Measurements from ENCODE around the gene HYPK.
"Not testable (repeated sequence)": the region's sequence is repeated elsewhere in the genome, so short reads cannot be mapped to it uniquely, and the experiment has no call there.

HYPK gene

DNA sequence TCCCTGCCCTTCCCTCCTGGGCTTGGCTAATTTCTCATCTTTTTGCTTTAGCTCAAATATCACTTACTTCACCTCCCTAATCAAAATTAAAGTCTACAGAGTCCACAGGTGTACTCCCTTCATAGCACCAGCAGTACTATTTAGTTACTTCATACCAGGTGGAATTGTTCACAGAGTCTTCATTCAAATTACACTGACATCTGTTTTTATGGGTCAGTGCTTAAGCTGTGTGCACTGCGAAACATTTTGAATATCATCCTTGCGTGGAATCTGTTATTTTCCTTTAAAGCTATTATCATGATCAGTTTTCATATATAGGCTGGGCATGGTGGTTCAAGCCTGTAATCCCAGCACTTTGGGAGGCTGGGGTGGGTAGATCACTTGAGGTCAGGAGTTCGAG is 11.0 kb upstream of the HYPK start:
- no peak for DNase-seq (ENCODE audit: insufficient read length, low spot score)
- FAIRE-seq, result no peak
- no peak for TF ChIP-seq POLR2A (IDR thresholded peaks at IDR 0.05; ENCODE audit: low read depth, low read length)

DNA sequence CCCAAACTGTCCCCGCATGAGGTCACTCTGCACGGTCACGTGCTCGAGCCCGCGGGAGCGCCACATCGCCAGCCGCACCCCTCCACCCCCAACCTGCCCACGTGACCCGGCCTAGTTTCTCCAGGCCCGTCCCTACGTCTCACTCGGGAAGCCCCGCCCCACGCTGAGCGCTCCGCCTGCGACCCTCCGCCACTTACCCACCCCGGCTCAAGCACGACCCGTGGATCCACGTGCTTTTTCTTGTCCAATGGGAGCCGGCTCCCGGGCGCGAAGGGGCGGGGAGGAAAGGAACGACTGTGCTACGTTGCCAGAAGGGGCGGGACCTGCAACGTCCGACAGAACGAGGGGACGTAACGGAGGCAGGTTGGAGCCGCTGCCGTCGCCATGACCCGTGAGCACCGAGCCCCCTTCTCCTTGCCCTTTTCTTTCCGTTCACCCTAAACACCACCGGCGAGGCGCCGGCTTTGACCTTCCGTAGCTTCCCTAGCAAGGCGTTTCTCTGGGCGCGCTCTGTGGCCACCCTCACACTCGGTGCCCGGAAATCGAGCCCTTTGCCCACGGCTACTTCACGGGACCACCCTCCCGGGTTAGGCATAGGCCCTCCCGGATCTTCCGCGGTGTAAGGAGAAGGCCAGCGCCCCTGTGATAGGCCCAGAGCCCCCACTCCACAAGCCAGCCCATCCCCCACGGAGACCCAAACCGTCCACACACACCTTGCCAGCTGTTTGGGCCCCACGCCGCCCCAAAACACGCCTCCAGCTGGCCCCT is 8.2 kb upstream of the HYPK start, which contains the start of gene SERF2:
Gene SERF2, plus strand, starts transcription at position 328 of the 768 bp plus-strand sequence. Its CDS starts 57 bp downstream, at position 385.
- FAIRE-seq, result peak; percentile 76
- peak; percentile 95 for TF ChIP-seq POLR2A (IDR thresholded peaks at IDR 0.05; ENCODE audit: low read depth, low read length)
- DNase-seq (ENCODE audit: insufficient read length, low spot score), result peak; percentile 97

GRCh38 chr15:43792761-43793476 is 7.5 kb upstream of the HYPK start:
- FAIRE-seq (no peak), DNase-seq (ENCODE audit: insufficient read length, low spot score) (no peak)
- TF ChIP-seq POLR2A (IDR thresholded peaks at IDR 0.05; ENCODE audit: low read depth, low read length), result no peak

DNA sequence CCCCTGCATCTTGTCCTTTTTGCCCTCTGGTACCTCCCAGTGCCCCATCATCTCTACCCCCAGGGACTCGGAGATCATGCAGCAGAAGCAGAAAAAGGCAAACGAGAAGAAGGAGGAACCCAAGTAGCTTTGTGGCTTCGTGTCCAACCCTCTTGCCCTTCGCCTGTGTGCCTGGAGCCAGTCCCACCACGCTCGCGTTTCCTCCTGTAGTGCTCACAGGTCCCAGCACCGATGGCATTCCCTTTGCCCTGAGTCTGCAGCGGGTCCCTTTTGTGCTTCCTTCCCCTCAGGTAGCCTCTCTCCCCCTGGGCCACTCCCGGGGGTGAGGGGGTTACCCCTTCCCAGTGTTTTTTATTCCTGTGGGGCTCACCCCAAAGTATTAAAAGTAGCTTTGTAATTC is 6.8 kb upstream of the HYPK start:
- DNase-seq (ENCODE audit: insufficient read length, low spot score) (no peak), FAIRE-seq (no peak)
- no peak for TF ChIP-seq POLR2A (IDR thresholded peaks at IDR 0.05; ENCODE audit: low read depth, low read length)

DNA sequence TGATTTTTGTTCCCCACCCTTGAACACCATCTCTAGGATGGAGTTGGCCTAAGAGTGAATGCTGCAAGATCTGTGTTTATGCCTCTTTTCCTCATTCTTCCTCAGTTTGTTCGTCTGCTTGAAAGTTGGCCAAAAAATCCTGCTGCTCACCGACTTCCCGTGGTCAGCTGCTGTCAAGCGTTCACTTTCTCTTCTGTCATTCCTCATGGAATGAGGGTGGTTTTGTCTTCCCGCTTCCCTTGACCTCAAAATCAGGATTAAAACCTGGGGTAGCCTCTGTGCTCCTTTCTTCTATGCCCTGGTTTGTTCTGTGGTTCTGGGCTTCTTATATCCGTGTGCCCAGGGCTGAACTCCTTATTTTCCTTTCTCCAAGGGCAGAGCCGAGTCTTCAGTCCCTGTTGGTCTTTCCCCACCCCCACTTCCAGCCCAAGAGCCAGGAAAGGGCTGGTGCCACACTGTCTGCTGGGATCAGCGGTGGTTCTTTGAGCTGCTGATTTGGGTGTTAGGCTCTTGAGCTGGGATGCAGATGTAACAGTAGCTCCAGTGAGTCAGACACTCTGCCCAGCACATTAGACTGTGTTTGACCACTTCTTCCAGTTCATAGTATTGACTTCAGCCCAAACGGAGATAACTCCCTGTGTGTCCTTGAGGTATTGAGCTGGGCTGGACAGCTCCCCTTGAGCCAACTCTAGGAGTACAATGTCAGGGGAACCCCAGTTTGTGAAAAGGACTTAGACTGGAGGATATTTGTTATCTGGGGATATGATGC is 5.9 kb upstream of the HYPK start:
- DNase-seq (ENCODE audit: insufficient read length, low spot score), result no peak
- no peak for FAIRE-seq
- no peak for TF ChIP-seq POLR2A (IDR thresholded peaks at IDR 0.05; ENCODE audit: low read depth, low read length)

GRCh38 chr15:43795197-43795596 is 5.2 kb upstream of the HYPK start:
- DNase-seq (ENCODE audit: insufficient read length, low spot score) (no peak), FAIRE-seq (no peak)
- TF ChIP-seq POLR2A (IDR thresholded peaks at IDR 0.05; ENCODE audit: low read depth, low read length), result no peak

DNA sequence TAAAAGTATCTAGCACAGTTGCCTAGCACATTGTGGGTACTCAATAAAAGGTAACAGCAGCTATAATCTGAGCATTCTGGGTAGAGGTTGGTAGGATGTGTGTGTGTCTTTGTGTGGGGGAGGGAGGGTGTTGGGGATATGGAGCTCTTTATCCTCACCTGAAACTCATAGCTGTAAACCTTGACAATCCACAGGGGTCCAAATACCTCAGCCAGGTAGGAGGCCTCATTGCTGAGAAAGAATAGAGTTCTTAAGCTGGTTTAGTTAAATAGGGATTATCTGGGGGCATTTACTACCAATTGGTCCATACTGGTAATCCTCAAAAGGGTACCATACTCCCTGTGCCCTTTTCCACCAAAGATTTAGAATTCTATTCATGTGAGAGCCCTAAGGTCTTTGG is 4.4 kb upstream of the HYPK start:
- no peak for TF ChIP-seq POLR2A (IDR thresholded peaks at IDR 0.05; ENCODE audit: low read depth, low read length)
- FAIRE-seq, result no peak

GRCh38 chr15:43796566-43796965 is 3.8 kb upstream of the HYPK start:
- TF ChIP-seq POLR2A (IDR thresholded peaks at IDR 0.05; ENCODE audit: low read depth, low read length), result no peak
- no peak for FAIRE-seq
- DNase-seq (ENCODE audit: insufficient read length, low spot score), result no peak

More for the DNA sequence above, 4.4 kb upstream of the HYPK start:
- no peak for DNase-seq (ENCODE audit: insufficient read length, low spot score)

- no peak for TF ChIP-seq POLR2A (IDR thresholded peaks at IDR 0.05; ENCODE audit: low read depth, low read length)
- FAIRE-seq (no peak), DNase-seq (ENCODE audit: insufficient read length, low spot score) (no peak)
These were observed 1.0 kb upstream of the HYPK start for GRCh38 chr15:43799209-43799944.

DNA sequence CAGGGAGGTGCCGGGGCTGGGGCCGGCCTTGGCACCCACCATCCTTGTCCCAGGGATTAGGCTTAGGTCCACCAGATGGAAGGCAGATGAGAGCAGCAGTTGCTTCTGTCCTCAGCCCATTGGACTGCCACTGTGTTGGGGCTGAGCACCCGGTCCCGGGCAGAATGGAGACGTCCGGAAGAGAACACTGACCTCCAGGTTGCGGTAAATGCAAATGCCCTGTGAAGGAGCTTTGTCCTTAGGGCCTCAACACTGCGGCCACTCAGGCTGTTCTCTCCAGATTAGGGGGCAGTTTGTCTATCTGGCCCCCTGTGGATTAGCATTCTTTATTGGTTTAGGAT is 484 bp upstream of the HYPK start, which contains the start of gene SERINC4:
Gene SERINC4, minus strand, starts transcription at position 276 of the 341 bp plus-strand sequence. Its CDS starts 234 bp downstream, at position 42.
- no peak for DNase-seq (ENCODE audit: insufficient read length, low spot score)

GRCh38 chr15:43802676-43803075 is 2.3 kb downstream of the HYPK start:
- FAIRE-seq; DNase-seq (ENCODE audit: insufficient read length, low spot score): not testable (repeated sequence)

More for the DNA sequence above, 484 bp upstream of the HYPK start, which contains the start of gene SERINC4:
- no peak for TF ChIP-seq POLR2A (IDR thresholded peaks at IDR 0.05; ENCODE audit: low read depth, low read length)
- FAIRE-seq, result no peak

DNA sequence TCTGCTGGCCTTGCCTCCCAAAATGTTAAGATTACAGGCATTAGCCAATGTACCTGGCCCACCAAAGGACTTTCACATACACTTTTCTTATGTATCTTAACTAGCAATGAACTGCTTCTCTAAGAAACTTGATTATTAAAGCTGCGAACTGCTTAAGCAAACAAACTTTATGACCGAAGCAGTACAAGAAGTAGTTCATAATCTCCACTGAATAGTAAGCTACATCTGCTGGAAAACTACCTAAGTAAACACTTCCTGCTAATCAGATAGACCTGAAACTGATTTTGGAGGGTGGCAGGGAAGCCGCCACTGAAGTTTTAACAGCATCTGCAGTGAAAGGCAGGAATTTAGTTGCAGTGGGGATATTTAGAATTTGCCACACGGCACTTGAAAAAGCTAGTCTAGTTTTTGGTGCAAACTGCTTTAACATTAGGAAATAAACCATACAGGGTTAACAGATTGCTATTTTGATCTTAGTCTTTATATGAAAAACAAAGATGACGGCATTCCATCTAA is 8.1 kb downstream of the HYPK start:
- FAIRE-seq, result no peak
- TF ChIP-seq POLR2A (IDR thresholded peaks at IDR 0.05; ENCODE audit: low read depth, low read length), result no peak

GRCh38 chr15:43808960-43809678 is 8.7 kb downstream of the HYPK start:
- DNase-seq (ENCODE audit: insufficient read length, low spot score) (no peak), FAIRE-seq (no peak)
- no peak for TF ChIP-seq POLR2A (IDR thresholded peaks at IDR 0.05; ENCODE audit: low read depth, low read length)

More for the DNA sequence above, 8.1 kb downstream of the HYPK start:
- no peak for DNase-seq (ENCODE audit: insufficient read length, low spot score)

DNA sequence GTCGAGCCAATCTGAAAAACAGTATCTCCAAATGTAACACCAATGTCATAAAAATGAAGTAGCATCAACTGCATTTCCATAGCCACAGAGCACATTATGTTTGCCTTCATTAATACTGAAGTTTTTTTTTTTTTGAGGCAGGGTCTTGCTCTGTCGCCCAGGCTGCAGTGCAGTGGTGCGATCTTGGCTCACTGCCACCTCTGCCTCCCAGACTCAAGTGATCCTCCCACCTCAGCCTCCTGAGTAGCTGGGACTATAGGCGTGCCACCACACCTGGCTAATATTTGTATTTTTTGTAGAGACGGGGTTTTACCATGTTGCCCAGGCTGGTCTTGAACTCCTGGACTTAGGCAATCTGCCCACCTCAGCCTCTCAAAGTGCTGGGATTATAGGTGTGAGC is 14.7 kb downstream of the HYPK start:
- not testable (repeated sequence) for DNase-seq (ENCODE audit: insufficient read length, low spot score); FAIRE-seq
